Body of pancreas (tissue), 4 donors: ENCODE measurements around the gene CFAP299. TPM values are rescaled to one million over a fixed set of nuclear protein-coding genes. Genes with fewer than 3 reads are reported as not detected.

Source experiments
- ATAC-seq: fragments of 150-250 bp; one replicate; pipeline ENCODE4 v1.9.1; 2016
- DNase-seq, 4 donors: peaks; one replicate each; pipeline ENCODE4 v3.0.0-alpha.2; 2019
- H3K27ac ChIP-seq, 4 donors: fragments of 200-600 bp; sonication (generic); 1 replicate in 3 of 4; 2 replicates in 1 of 4; pipeline versions ENCODE4 v1.5.1 to v1.6.1; 2016 to 2019; ENCODE audit warnings: mild to moderate bottlenecking in 1 of 4, mixed read lengths in 1 of 4, moderate library complexity in 1 of 4
- H3K27me3 ChIP-seq, 2 donors: fragments of 200-600 bp; sonication (generic); one replicate each; pipeline ENCODE4 v1.6.0; 2016; ENCODE audit warnings: mild to moderate bottlenecking in 1 of 2
- H3K36me3 ChIP-seq, 2 donors: fragments of 200-600 bp; sonication (generic); replicated peaks in 1 of 2; 2 replicates each; pipeline ENCODE4 v1.5.1; 2016; ENCODE audit warnings: low read depth in 2 of 2; ENCODE audit not compliant: insufficient read depth in 1 of 2
- H3K4me1 ChIP-seq: fragments of 200-600 bp; sonication (generic); one replicate; pipeline ENCODE4 v1.6.0; 2016
- H3K4me3 ChIP-seq, 2 donors: fragments of 200-600 bp; sonication (generic); 1 replicate in 1 of 2; 2 replicates in 1 of 2; pipeline ENCODE4 v1.5.1; 2016 to 2019
- H3K9me3 ChIP-seq, 3 donors: fragments of 200-600 bp; sonication (generic); 1 replicate in 2 of 3; 2 replicates in 1 of 3; pipeline ENCODE4 v1.5.1; 2016
- CTCF ChIP-seq, 7 experiments: fragments of 450-650 bp in 4 of 7; fragments of 200-600 bp in 3 of 7; sonication (generic) in 3 of 7; IDR thresholded peaks; one replicate each; pipeline ENCODE4 v1.5.1; 2016 to 2019; ENCODE audit warnings: antibody characterized with exemption in 7 of 7
- POLR2A ChIP-seq, 3 donors: fragments of 450-650 bp; IDR thresholded peaks; one replicate each; pipeline ENCODE4 v1.6.1; 2016; ENCODE audit warnings: antibody characterized with exemption in 3 of 3, mild to moderate bottlenecking in 2 of 3
- WGBS, 2 donors: methylation state at CpG; one replicate each; pipeline ENCODE4 v1.1.5; 2017; 5-methylcytosine and 5-hydroxymethylcytosine counted together
- intact Hi-C: fragments of 100-400 bp; cut with DNase I; formaldehyde crosslinking; loops from one replicate; pipeline ENCODE4 v1.15.1; 2023
- total RNA-seq, 2 donors: library from RNA; depleted of rRNA; stranded (reverse); fragments of >200 nt; gene quantifications; one replicate each; pipeline ENCODE4 v1.1.0, GENCODE V29; 2016

Gene CFAP299
- total RNA-seq, 2 donors from 2014 or later, result not detected

DNA sequence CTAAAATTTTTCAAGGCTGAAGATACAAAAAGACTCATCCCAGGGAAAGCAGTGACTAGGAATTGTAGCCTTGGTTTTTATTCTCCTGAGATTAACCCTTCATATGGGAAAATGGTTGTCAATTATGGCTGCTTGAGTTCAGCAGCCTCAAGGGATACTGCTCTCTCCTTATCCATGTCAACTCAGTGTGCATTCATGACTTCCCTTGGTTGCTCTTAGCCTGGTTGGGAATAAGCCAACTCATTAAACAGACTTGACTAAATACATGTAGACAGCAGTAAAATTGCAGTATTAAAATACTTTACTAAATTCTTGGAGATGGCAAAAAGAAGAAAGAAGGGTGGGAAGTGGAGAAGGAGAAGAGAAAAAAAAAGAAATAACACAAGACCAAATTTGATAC lies 650.5 kb downstream of the CFAP299 start:
- intact Hi-C loops, result loop anchor here (10.0 kb wide), 1 partner anchor 611 kb away; no protein-coding TSS in a partner anchor
- ATAC-seq (no peak), DNase-seq (no peak)
- H3K27ac ChIP-seq, result no peak overlapping the region
- H3K4me3 ChIP-seq, result no peak overlapping the region
- H3K36me3 ChIP-seq, result no peaks in the 10 kb centered on the region
- H3K9me3 ChIP-seq, result no peaks in the 10 kb centered on the region
- H3K27me3 ChIP-seq, result no peaks in the 10 kb centered on the region
- H3K4me1 ChIP-seq, result no peaks in the 10 kb centered on the region
- TF ChIP-seq POLR2A (IDR thresholded peaks at IDR 0.05) (no peak), CTCF (IDR thresholded peaks at IDR 0.05) (no peak)

DNA sequence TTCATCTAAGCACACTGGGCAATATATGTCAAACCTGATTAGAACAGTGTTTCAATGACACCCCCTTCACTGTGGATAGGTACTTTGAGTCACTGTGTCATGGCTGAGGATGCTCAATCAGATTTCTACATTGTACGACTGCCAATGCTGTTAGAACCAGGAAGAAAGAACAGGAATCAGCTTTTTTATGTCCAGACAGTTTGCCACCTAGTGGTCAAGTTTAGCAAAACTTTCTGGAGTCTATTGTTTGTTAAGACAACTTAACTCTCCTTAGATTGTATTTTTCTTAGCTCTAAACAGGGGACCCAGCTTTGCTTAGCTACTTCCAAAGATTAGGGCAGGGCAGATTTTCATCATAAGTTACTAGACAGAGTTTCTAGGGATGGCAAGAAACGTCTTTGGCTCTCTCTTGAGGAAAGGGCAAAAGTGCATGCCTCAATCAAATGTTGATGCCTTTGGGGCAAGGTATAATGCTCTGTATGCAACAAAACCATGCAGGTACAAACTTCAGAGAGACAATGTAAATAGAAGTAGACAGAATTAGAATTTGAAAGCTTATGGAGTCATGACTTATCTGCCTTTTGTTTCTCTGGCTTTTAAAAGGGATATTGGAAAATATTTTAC lies 654.5 kb downstream of the CFAP299 start:
- WGBS, 2 donors, result 0 to 2% methylated on average over 2 of the region's 2 CpGs

GRCh38 chr4:80990851-80991250 lies 655.3 kb downstream of the CFAP299 start:
- Histone ChIP-seq H3K4me1 (no peaks in the 10 kb centered on the region), H3K27me3 (no peaks in the 10 kb centered on the region), H3K36me3 (no peaks in the 10 kb centered on the region), H3K27ac (no peak overlapping the region), H3K9me3 (no peaks in the 10 kb centered on the region), H3K4me3 (no peak overlapping the region)
- 37 to 38% methylated on average over 2 of the region's 2 CpGs for WGBS, 2 donors
- ATAC-seq (no peak), DNase-seq (no peak)
- no peak for TF ChIP-seq POLR2A (IDR thresholded peaks at IDR 0.05)
- no peak for TF ChIP-seq CTCF (IDR thresholded peaks at IDR 0.05)
- intact Hi-C loops, result no loop called here

More for the DNA sequence above, 654.5 kb downstream of the CFAP299 start:
- DNase-seq (peak in 2 of 4 donors; percentile 20 to 36), ATAC-seq (peak; percentile 66)
- no peak overlapping the region for H3K27ac ChIP-seq
- TF ChIP-seq CTCF (IDR thresholded peaks at IDR 0.05) (peak; percentile 24 to 63 (median 55)), POLR2A (IDR thresholded peaks at IDR 0.05) (no peak)
- intact Hi-C loops, result loop anchor here (10.0 kb wide), 1 partner anchor 615 kb away; no protein-coding TSS in a partner anchor
- no peaks in the 10 kb centered on the region for H3K27me3 ChIP-seq
- H3K4me1 ChIP-seq, result no peaks in the 10 kb centered on the region
- H3K4me3 ChIP-seq, result no peak overlapping the region
- no peaks in the 10 kb centered on the region for H3K9me3 ChIP-seq
- no peaks in the 10 kb centered on the region for H3K36me3 ChIP-seq

DNA sequence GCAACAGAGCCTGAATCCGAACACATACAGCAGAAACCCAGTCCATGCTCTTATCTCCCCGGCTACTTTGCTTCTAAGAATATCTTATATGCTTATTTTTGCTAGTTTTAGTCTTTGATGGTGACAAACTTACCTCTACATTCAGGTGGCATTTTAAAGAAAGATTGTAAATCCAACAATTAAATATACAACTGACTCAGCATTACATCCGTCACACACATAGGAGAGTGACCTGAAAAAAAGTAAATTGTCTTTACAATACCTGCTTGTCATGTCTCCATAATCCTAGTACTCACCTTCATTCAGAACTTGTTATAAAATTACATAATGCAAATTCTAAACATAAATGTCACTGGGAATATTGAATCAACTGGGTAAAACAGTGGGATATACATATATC lies 664.4 kb downstream of the CFAP299 start:
- intact Hi-C loops, result no loop called here
- Histone ChIP-seq H3K36me3 (no peaks in the 10 kb centered on the region), H3K4me3 (no peak overlapping the region), H3K27ac (no peak overlapping the region), H3K27me3 (no peaks in the 10 kb centered on the region), H3K4me1 (no peaks in the 10 kb centered on the region), H3K9me3 (no peaks in the 10 kb centered on the region)
- WGBS, 2 donors, result 64 to 78% methylated on average over 3 of the region's 3 CpGs
- ATAC-seq (no peak), DNase-seq (no peak)
- no peak for TF ChIP-seq CTCF (IDR thresholded peaks at IDR 0.05)
- no peak for TF ChIP-seq POLR2A (IDR thresholded peaks at IDR 0.05)

DNA sequence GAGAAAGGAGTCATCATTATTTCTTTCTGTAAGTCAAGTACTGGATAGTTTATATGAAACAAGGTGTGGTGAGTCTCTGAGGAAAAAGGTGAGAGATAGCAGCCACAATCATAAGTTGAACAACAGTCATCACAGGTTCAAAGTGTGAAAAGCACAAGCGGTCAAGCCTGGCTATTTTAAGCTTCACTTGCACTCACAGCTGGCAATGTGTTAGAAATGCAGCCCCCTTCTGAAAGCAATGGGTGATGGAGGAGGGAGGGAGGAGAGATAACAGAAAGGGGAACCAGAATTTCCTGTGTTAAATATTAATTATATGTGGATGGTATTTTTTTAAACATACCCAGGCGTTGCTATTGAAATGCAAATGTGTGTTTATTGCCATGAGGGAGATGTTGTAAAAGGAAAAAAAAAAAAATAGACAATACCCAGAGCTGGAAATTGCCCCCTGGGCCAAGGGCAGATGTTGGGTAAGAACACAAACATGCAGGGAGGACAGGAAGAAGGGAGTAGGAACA lies 668.1 kb downstream of the CFAP299 start:
- intact Hi-C loops, result no loop called here
- Histone ChIP-seq H3K27me3 (no peaks in the 10 kb centered on the region), H3K9me3 (no peaks in the 10 kb centered on the region), H3K4me1 (no peaks in the 10 kb centered on the region), H3K36me3 (no peaks in the 10 kb centered on the region), H3K27ac (no peak overlapping the region), H3K4me3 (no peak overlapping the region)
- no peak for ATAC-seq
- 14 to 41% methylated on average over 2 of the region's 2 CpGs for WGBS, 2 donors
- no peak for DNase-seq
- TF ChIP-seq POLR2A (IDR thresholded peaks at IDR 0.05) (no peak), CTCF (IDR thresholded peaks at IDR 0.05) (no peak)
